Measurements from ENCODE around the gene SLC6A19.

DNA sequence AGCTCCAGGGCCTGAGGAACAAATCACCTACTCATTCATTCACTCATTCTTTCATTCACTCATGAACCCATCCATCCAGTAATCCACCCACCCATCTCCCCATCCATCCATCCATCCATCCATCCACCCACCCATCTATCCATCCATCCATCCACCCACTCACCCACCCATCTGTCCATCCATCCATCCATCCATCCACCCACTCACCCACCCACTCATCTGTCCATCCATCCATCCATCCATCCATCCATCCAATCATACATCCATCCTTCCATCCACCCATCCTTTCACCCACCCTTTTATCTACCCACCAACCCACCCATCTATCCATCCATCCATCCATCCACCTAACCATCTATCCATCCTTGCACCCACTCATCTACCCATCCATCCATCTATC, 35.5 kb upstream of the SLC6A19 start:
- TF ChIP-seq, protein P1, sequence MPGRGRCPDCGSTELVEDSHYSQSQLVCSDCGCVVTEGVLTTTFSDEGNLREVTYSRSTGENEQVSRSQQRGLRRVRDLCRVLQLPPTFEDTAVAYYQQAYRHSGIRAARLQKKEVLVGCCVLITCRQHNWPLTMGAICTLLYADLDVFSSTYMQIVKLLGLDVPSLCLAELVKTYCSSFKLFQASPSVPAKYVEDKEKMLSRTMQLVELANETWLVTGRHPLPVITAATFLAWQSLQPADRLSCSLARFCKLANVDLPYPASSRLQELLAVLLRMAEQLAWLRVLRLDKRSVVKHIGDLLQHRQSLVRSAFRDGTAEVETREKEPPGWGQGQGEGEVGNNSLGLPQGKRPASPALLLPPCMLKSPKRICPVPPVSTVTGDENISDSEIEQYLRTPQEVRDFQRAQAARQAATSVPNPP (CRISPR knock-in tag; IDR thresholded peaks at IDR 0.05) = no peak
- TF ChIP-seq, protein P2, sequence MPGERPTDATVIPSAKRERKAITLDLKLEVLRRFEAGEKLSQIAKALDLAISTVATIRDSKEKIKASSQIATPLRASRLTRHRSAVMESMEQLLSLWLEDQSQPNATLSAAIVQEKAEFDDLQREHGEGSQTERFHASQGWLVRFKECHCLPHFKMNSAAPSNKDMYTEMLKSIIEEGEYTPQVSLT (CRISPR knock-in tag; IDR thresholded peaks at IDR 0.05; ENCODE audit: borderline replicate concordance, low read depth) = no peak
- TF ChIP-seq SIX4 (CRISPR knock-in tag; IDR thresholded peaks at IDR 0.05) (no peak), EP300 (IDR thresholded peaks at IDR 0.05; ENCODE audit: low read depth in 2 of 2, low read length in 2 of 2) (no peak), EP300 (CRISPR knock-in tag; IDR thresholded peaks at IDR 0.05; ENCODE audit: borderline replicate concordance) (no peak), RELA (CRISPR knock-in tag; IDR thresholded peaks at IDR 0.05) (no peak), SIN3A (IDR thresholded peaks at IDR 0.05; ENCODE audit: borderline replicate concordance, low read depth, low read length) (no peak), ZNF614 (CRISPR knock-in tag; IDR thresholded peaks at IDR 0.05; ENCODE audit: borderline replicate concordance) (no peak), ZNF530 (CRISPR knock-in tag; IDR thresholded peaks at IDR 0.05; ENCODE audit: low read depth) (no peak), ZMAT3 (CRISPR knock-in tag; conservative IDR thresholded peaks at IDR 0.05) (no peak)

All from HepG2 (cell line).